GM10266 (cell line): ENCODE data around the gene ATP11A.

Experiments
- DNase-seq: peaks from one replicate; pipeline ENCODE4 v3.0.0; 2012; ENCODE audit errors: extremely low spot score
- CTCF ChIP-seq: IDR thresholded peaks from 2 replicates; pipeline ENCODE4 v1.5.1; 2012; ENCODE audit warnings: mild to moderate bottlenecking, low read depth; ENCODE audit not compliant: control insufficient read depth, insufficient read depth; ENCODE audit errors: missing control alignments

Gene ATP11A

GRCh38 chr13:112911285-112911701 lies 221.5 kb downstream of the ATP11A start:
- no peak for TF ChIP-seq CTCF

GRCh38 chr13:112911883-112912282 lies 222.0 kb downstream of the ATP11A start:
- DNase-seq = no peak
- no peak for TF ChIP-seq CTCF

More at GRCh38 chr13:112911285-112911701, 221.5 kb downstream of the ATP11A start:
- DNase-seq = no peak

DNA sequence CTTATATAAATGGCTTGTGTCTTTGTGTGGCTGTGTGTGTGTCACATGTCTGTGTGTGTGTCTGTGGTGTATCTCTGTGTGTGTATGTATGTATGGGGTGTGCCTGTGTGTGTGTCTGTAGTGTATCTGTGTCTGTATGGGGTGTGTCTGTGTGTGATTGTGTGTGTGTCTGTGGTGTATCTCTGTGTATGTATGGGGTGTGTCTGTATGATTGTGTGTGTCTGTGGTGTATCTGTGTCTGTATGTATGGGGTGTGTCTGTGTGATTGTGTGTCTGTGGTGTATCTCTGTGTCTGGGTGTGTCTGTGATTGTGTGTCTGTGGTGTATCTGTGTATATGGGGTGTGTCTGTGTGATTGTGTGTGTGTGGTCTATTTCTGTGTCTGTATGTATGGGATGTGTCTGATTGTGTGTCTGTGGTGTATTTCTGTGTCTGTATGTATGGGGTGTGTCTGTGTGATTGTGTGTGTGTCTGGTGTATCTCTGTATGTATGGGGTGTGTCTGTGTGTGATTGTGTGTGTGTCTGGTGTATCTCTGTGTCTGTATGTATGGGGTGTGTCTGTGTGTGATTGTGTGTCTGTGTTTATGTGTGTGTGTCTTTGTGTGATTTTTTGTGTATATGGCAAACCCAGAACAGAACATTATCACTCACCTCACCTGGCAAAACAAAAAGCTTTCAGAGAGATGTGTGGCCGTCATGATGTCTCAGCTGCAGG lies 223.0 kb downstream of the ATP11A start:
- no peak for DNase-seq
- no peak for TF ChIP-seq CTCF

DNA sequence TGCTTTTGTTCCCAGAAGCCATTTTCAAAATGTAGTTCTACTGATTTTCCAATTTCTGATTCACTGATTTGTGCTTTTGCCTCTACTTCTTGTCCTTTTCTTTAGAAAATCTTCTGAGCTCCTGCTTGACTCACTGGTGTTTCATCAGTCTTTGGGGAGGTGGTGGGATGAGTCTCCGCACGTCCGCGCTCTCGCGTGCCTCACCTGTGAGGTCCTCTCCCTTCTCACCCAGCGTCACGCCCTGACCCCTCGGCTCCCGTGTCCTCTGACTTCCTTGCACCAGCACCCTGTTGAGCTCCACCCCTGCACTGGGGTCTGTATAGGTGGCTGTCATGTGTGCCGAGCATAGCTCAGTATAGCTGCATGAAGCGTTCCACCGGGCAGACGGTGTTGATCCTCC lies 226.5 kb downstream of the ATP11A start:
- no peak for TF ChIP-seq CTCF
- DNase-seq = no peak

DNA sequence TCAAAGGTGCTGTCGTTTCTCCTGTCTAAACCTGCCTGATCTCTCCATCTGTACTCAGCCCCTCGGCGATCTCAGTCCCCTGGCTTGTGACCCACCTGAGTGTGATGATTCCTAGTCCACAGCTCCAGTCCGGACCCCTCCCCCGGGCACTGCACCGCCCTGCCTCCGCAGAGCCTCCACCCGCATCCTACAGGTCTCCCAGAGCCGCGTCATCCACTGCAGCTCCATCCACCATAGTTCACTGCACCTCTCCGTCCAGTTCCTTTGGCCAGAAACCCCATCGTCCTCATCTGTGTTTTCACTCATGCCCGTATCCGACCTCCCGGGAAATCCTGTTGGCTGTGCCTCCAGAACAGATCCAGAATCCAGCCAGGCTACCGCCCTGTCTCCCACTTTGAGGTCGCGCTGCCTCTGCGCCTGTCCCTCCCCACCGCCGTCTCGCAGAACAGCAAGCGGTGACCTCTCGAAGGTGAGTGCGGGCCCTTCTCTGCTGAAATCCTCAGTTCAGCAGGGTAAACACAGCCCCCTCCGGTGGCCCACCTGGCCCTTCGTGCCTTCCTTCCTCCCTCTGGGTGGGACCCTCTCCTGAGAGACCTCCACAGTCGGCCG lies 227.3 kb downstream of the ATP11A start:
- no peak for TF ChIP-seq CTCF

GRCh38 chr13:112917737-112918136 lies 227.9 kb downstream of the ATP11A start:
- no peak for DNase-seq
- no peak for TF ChIP-seq CTCF

More for the DNA sequence above, 227.3 kb downstream of the ATP11A start:
- DNase-seq = no peak

DNA sequence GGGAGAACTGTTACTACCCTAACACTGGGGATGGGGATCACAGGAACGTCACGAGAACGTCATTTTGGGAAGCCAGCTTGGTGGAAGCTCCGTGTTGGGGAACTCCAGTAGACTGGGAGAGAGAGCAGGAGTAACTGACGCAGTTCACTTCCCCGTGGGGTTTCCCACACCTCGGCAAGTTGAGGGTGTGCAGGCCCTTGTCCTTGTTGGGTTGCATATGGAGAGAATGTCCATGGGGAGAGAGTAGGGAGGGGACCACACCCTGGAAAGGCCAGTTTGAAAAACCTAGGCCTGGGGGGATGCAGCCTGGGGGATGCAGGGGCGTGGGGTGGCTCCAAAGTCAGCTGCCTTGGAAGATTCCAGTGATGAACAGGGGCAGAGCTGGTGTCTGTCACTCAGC lies 228.4 kb downstream of the ATP11A start:
- no peak for DNase-seq
- no peak for TF ChIP-seq CTCF
